Liver (tissue), 9 donors: Measurements from ENCODE around the gene MYO7B. TPM values are rescaled to one million over a fixed set of nuclear protein-coding genes. Genes with fewer than 3 reads are reported as not detected.

Experiments
- DNase-seq: peaks from one replicate; pipeline ENCODE4 v3.0.0-alpha.2; 2017; ENCODE audit warnings: low spot score
- H3K27ac ChIP-seq, 2 donors: one replicate each; pipeline ENCODE4 v1.7.0; 2013; ENCODE audit warnings: inconsistent platforms in 2 of 2, low read length in 2 of 2, control low read depth in 1 of 2, low read depth in 1 of 2, mild to moderate bottlenecking in 1 of 2
- H3K27me3 ChIP-seq, 4 donors: one replicate each; pipeline versions ENCODE4 v1.6.1 to v1.7.0; 2013; ENCODE audit warnings: low read length in 3 of 4, inconsistent platforms in 1 of 4, mild to moderate bottlenecking in 1 of 4, moderate library complexity in 1 of 4; ENCODE audit not compliant: control insufficient read depth in 4 of 4, insufficient read depth in 4 of 4
- H3K36me3 ChIP-seq, 4 donors: one replicate each; pipeline versions ENCODE4 v1.6.1 to v1.7.0; 2013; ENCODE audit warnings: low read length in 3 of 4, mild to moderate bottlenecking in 3 of 4, low read depth in 1 of 4, moderate library complexity in 1 of 4; ENCODE audit not compliant: control insufficient read depth in 4 of 4, insufficient read depth in 3 of 4
- H3K4me1 ChIP-seq, 4 donors: one replicate each; pipeline versions ENCODE4 v1.6.1 to v1.7.0; 2013; ENCODE audit warnings: low read length in 3 of 4, mild to moderate bottlenecking in 3 of 4, moderate library complexity in 1 of 4; ENCODE audit not compliant: control insufficient read depth in 4 of 4, insufficient read depth in 4 of 4
- H3K4me3 ChIP-seq, 3 donors: one replicate each; pipeline versions ENCODE4 v1.6.1 to v1.7.0; 2013; ENCODE audit warnings: low read length in 3 of 3, control low read depth in 1 of 3, low read depth in 1 of 3, mild to moderate bottlenecking in 1 of 3
- H3K9ac ChIP-seq, 2 donors: one replicate each; pipeline ENCODE4 v1.7.0; 2013; ENCODE audit warnings: low read length in 2 of 2, mild to moderate bottlenecking in 2 of 2, moderate library complexity in 2 of 2, control low read depth in 1 of 2, low read depth in 1 of 2
- H3K9me3 ChIP-seq, 4 donors: one replicate each; pipeline versions ENCODE4 v1.6.1 to v1.7.0; 2013; ENCODE audit warnings: low read length in 3 of 4; ENCODE audit not compliant: control insufficient read depth in 4 of 4
- ATF3 ChIP-seq: IDR thresholded peaks from 2 replicates; pipeline ENCODE4 v1.6.1; 2016; ENCODE audit warnings: antibody characterized with exemption
- CTCF ChIP-seq: fragments of 150-350 bp; IDR thresholded peaks from 2 replicates; pipeline ENCODE4 v1.5.1; 2017; ENCODE audit warnings: improper control_type of control experiment, low read depth, low read length; ENCODE audit not compliant: missing input control
- EGR1 ChIP-seq, 2 donors: IDR thresholded peaks; 2 replicates each; pipeline ENCODE4 v1.6.1; 2016 to 2018; ENCODE audit warnings: antibody characterized with exemption in 2 of 2, low read depth in 2 of 2
- FOXA1 ChIP-seq: IDR thresholded peaks from 2 replicates; pipeline ENCODE4 v1.6.1; 2016; ENCODE audit warnings: antibody characterized with exemption
- FOXA2 ChIP-seq: IDR thresholded peaks from 2 replicates; pipeline ENCODE4 v1.6.1; 2016; ENCODE audit warnings: antibody characterized with exemption
- GABPA ChIP-seq, 2 donors: IDR thresholded peaks in 1 of 2; conservative IDR thresholded peaks in 1 of 2; 2 replicates each; pipeline ENCODE4 v1.6.1; 2016; ENCODE audit warnings: antibody characterized with exemption in 2 of 2, mild to moderate bottlenecking in 1 of 2, moderate library complexity in 1 of 2
- HNF4A ChIP-seq, 2 donors: conservative IDR thresholded peaks; 2 replicates each; pipeline ENCODE4 v1.6.1; 2016; ENCODE audit warnings: antibody characterized with exemption in 2 of 2, mild to moderate bottlenecking in 2 of 2
- HNF4G ChIP-seq: IDR thresholded peaks from 2 replicates; pipeline ENCODE4 v1.6.1; 2016; ENCODE audit warnings: antibody characterized with exemption
- JUND ChIP-seq, 2 donors: IDR thresholded peaks; 2 replicates each; pipeline ENCODE4 v1.6.1; 2016; ENCODE audit warnings: antibody characterized with exemption in 2 of 2
- MAX ChIP-seq: IDR thresholded peaks from 2 replicates; pipeline ENCODE4 v1.6.1; 2016; ENCODE audit warnings: antibody characterized with exemption
- NR2F2 ChIP-seq: IDR thresholded peaks from 2 replicates; pipeline ENCODE4 v1.6.1; 2016; ENCODE audit warnings: antibody characterized with exemption
- RAD21 ChIP-seq, 2 donors: IDR thresholded peaks; 2 replicates each; pipeline ENCODE4 v1.6.1; 2016; ENCODE audit warnings: antibody characterized with exemption in 2 of 2, mild to moderate bottlenecking in 2 of 2
- REST ChIP-seq: IDR thresholded peaks from 2 replicates; pipeline ENCODE4 v1.6.1; 2016; ENCODE audit warnings: antibody characterized with exemption, mild to moderate bottlenecking
- RXRA ChIP-seq, 2 donors: IDR thresholded peaks; 2 replicates each; pipeline ENCODE4 v1.6.1; 2017 to 2018; ENCODE audit warnings: antibody characterized with exemption in 2 of 2, mild to moderate bottlenecking in 1 of 2
- SP1 ChIP-seq: IDR thresholded peaks from 2 replicates; pipeline ENCODE4 v1.6.1; 2018; ENCODE audit warnings: antibody characterized with exemption, mild to moderate bottlenecking
- TAF1 ChIP-seq: conservative IDR thresholded peaks from 2 replicates; pipeline ENCODE4 v1.6.1; 2016; ENCODE audit warnings: antibody characterized with exemption, mild to moderate bottlenecking
- YY1 ChIP-seq: IDR thresholded peaks from 2 replicates; pipeline ENCODE4 v1.6.1; 2016; ENCODE audit warnings: antibody characterized with exemption, mild to moderate bottlenecking
- ZBTB33 ChIP-seq: IDR thresholded peaks from 2 replicates; pipeline ENCODE4 v1.6.1; 2016; ENCODE audit warnings: antibody characterized with exemption
- WGBS: extraction: QIAGEN DNeasy Blood & Tissue Kit; methylation state at CpG from one replicate; pipeline ENCODE4 v1.1.7; 2013; 5-methylcytosine and 5-hydroxymethylcytosine counted together
- polyA plus RNA-seq, 2 donors: library from polyadenylated mRNA; stranded (reverse) in 1 of 2; unstranded in 1 of 2; fragments of 200-250 nt in 1 of 2; fragments of >200 nt in 1 of 2; fragmentation: Nextera tagmentation in 1 of 2; extraction: Ambion mirVana in 1 of 2; gene quantifications; one replicate each; pipeline versions ENCODE4 v1.2.1 to v1.2.3, GENCODE V29; 2013 to 2015
- total RNA-seq, 2 donors: library from RNA; depleted of rRNA; stranded (reverse); fragments of >200 nt; gene quantifications; one replicate each; pipeline ENCODE4 v1.2.3, GENCODE V29; 2014
- donor health status: healthy.
- donor health status: healthy.
- donor health status: healthy.
- donor health status: healthy.
- donor health status: healthy.

The MYO7B gene
- total and polyA plus RNA-seq, 4 donors, result 0.15 to 1.1 (median 0.64) TPM

GRCh38 chr2:127623388-127624319, 88.2 kb downstream of the MYO7B start:
- H3K27ac ChIP-seq, result no peak overlapping the region
- no peaks in the 10 kb centered on the region for H3K36me3 ChIP-seq
- no peak for DNase-seq
- 93% methylated on average over 38 of the region's 38 CpGs for WGBS
- H3K9me3 ChIP-seq, result no peaks in the 10 kb centered on the region
- no peaks in the 10 kb centered on the region for H3K27me3 ChIP-seq
- no peak overlapping the region for H3K4me3 ChIP-seq
- no peaks in the 10 kb centered on the region for H3K4me1 ChIP-seq
- no peak for TF ChIP-seq GABPA (IDR thresholded peaks at IDR 0.05 in 1 of 2, conservative IDR thresholded peaks at IDR 0.05 in 1 of 2)
- no peak for TF ChIP-seq CTCF
- TF ChIP-seq ATF3, result no peak
- TF ChIP-seq YY1, result no peak
- no peak for TF ChIP-seq SP1
- no peak for TF ChIP-seq RXRA (IDR thresholded peaks at IDR 0.05)
- no peak for TF ChIP-seq FOXA1
- TF ChIP-seq NR2F2, result no peak
- TF ChIP-seq EGR1 (IDR thresholded peaks at IDR 0.05; ENCODE audit: low read depth in 2 of 2), result no peak
- no peak for TF ChIP-seq JUND (IDR thresholded peaks at IDR 0.05)
- TF ChIP-seq HNF4A (conservative IDR thresholded peaks at IDR 0.05), result no peak
- TF ChIP-seq MAX, result no peak
- no peak for TF ChIP-seq ZBTB33
- no peak for TF ChIP-seq TAF1
- TF ChIP-seq HNF4G, result no peak
- TF ChIP-seq FOXA2, result no peak
- no peak for TF ChIP-seq REST
- no peak for TF ChIP-seq RAD21 (IDR thresholded peaks at IDR 0.05)
- no peak overlapping the region for H3K9ac ChIP-seq
